ENCODE measurements around the gene VAMP1.

DNA sequence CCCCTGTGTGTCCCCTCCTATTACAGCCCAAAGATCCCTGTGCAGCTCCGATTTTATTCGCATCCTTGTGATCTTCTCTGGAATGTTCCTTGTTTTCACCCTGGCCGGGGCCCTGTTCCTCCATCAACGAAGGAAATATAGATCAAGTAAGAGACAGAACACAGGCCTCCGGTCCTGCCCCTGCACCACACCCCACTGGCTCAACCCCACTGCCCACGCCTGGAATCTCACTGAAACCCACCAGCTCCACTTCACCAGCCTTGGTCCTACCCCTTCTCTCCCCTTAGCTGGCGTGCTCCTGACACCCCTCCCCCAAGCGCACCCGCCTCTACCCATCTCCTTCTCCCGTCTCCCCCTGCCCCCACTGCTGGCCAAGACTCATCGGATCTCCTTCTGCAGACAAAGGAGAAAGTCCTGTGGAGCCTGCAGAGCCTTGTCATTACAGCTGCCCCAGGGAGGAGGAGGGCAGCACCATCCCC lies 19.6 kb downstream of the VAMP1 start:
- TF ChIP-seq KLF10 (tag by site-specific recombination; IDR thresholded peaks at IDR 0.05) (no peak), YY1 (tag by site-specific recombination; IDR thresholded peaks at IDR 0.05) (no peak), ZNF571 (tag by site-specific recombination; IDR thresholded peaks at IDR 0.05) (no peak), ZNF354C (tag by site-specific recombination; IDR thresholded peaks at IDR 0.05; ENCODE audit: borderline replicate concordance, low read depth) (no peak), ZNF768 (tag by site-specific recombination; IDR thresholded peaks at IDR 0.05) (no peak), ZNF335 (tag by site-specific recombination; conservative IDR thresholded peaks at IDR 0.05) (no peak), KLF7 (tag by site-specific recombination; IDR thresholded peaks at IDR 0.05; ENCODE audit: borderline replicate concordance) (no peak), REPIN1 (tag by site-specific recombination; IDR thresholded peaks at IDR 0.05; ENCODE audit: low read depth) (no peak), ZNF426 (tag by site-specific recombination; IDR thresholded peaks at IDR 0.05) (no peak), SETDB1 (IDR thresholded peaks at IDR 0.05; ENCODE audit: insufficient read length, low read length) (no peak)
- TF ChIP-seq, protein P1, sequence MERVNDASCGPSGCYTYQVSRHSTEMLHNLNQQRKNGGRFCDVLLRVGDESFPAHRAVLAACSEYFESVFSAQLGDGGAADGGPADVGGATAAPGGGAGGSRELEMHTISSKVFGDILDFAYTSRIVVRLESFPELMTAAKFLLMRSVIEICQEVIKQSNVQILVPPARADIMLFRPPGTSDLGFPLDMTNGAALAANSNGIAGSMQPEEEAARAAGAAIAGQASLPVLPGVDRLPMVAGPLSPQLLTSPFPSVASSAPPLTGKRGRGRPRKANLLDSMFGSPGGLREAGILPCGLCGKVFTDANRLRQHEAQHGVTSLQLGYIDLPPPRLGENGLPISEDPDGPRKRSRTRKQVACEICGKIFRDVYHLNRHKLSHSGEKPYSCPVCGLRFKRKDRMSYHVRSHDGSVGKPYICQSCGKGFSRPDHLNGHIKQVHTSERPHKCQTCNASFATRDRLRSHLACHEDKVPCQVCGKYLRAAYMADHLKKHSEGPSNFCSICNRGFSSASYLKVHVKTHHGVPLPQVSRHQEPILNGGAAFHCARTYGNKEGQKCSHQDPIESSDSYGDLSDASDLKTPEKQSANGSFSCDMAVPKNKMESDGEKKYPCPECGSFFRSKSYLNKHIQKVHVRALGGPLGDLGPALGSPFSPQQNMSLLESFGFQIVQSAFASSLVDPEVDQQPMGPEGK (tag by site-specific recombination; IDR thresholded peaks at IDR 0.05) = no peak
- TF ChIP-seq, protein P2, sequence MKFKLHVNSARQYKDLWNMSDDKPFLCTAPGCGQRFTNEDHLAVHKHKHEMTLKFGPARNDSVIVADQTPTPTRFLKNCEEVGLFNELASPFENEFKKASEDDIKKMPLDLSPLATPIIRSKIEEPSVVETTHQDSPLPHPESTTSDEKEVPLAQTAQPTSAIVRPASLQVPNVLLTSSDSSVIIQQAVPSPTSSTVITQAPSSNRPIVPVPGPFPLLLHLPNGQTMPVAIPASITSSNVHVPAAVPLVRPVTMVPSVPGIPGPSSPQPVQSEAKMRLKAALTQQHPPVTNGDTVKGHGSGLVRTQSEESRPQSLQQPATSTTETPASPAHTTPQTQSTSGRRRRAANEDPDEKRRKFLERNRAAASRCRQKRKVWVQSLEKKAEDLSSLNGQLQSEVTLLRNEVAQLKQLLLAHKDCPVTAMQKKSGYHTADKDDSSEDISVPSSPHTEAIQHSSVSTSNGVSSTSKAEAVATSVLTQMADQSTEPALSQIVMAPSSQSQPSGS (tag by site-specific recombination; IDR thresholded peaks at IDR 0.05; ENCODE audit: low read depth) = no peak
- TF ChIP-seq, protein P3, sequence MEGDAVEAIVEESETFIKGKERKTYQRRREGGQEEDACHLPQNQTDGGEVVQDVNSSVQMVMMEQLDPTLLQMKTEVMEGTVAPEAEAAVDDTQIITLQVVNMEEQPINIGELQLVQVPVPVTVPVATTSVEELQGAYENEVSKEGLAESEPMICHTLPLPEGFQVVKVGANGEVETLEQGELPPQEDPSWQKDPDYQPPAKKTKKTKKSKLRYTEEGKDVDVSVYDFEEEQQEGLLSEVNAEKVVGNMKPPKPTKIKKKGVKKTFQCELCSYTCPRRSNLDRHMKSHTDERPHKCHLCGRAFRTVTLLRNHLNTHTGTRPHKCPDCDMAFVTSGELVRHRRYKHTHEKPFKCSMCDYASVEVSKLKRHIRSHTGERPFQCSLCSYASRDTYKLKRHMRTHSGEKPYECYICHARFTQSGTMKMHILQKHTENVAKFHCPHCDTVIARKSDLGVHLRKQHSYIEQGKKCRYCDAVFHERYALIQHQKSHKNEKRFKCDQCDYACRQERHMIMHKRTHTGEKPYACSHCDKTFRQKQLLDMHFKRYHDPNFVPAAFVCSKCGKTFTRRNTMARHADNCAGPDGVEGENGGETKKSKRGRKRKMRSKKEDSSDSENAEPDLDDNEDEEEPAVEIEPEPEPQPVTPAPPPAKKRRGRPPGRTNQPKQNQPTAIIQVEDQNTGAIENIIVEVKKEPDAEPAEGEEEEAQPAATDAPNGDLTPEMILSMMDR (tag by site-specific recombination; IDR thresholded peaks at IDR 0.05) = no peak
